Measurements from ENCODE around the gene NDUFAB1.

- TF ChIP-seq CTCF (IDR thresholded peaks at IDR 0.05) (no peak), POLR2A (IDR thresholded peaks at IDR 0.05) (no peak)
Observed at GRCh38 chr16:23611936-23612335, 15.8 kb upstream of the NDUFAB1 start.
